H54 (cell line): ENCODE results near the gene CDH18.
A peak's percentile ranks its signal among the peaks of the same experiment; 100 is the strongest.

ENCODE experiments used
- DNase-seq: peaks from one replicate; pipeline ENCODE4 v3.0.0; 2011; ENCODE audit warnings: low spot score, mixed read lengths; ENCODE audit not compliant: insufficient read length
- FAIRE-seq: peaks from 3 replicates; lab custom pipeline; 2011; peaks lifted over from hg19 to GRCh38; lab: Jason Lieb, UNC
- POLR2A ChIP-seq: IDR thresholded peaks from 2 replicates; pipeline ENCODE4 v1.6.1; 2011; ENCODE audit warnings: low read depth, mild to moderate bottlenecking, low read length

CDH18 gene

GRCh38 chr5:19616701-19617215 lies 371.2 kb downstream of the CDH18 start:
- FAIRE-seq (no peak), DNase-seq (no peak)
- TF ChIP-seq POLR2A, result no peak

- DNase-seq, result no peak
- FAIRE-seq, result peak; percentile 33
- TF ChIP-seq POLR2A, result no peak
Measured at GRCh38 chr5:19615661-19616060, 372.3 kb downstream of the CDH18 start.

- TF ChIP-seq POLR2A, result no peak
- DNase-seq (no peak), FAIRE-seq (no peak)
Measured at GRCh38 chr5:19615071-19615470, 372.9 kb downstream of the CDH18 start.

GRCh38 chr5:19608444-19609002 lies 379.5 kb downstream of the CDH18 start:
- DNase-seq, result no peak
- peak; percentile 91 for FAIRE-seq
- TF ChIP-seq POLR2A, result no peak

GRCh38 chr5:19605846-19606407 lies 382.1 kb downstream of the CDH18 start:
- DNase-seq, result no peak
- no peak for TF ChIP-seq POLR2A
- FAIRE-seq, result no peak

GRCh38 chr5:19584131-19584530 lies 403.9 kb downstream of the CDH18 start:
- DNase-seq, result no peak
- no peak for FAIRE-seq
- no peak for TF ChIP-seq POLR2A

- DNase-seq (no peak), FAIRE-seq (peak; percentile 82)
- no peak for TF ChIP-seq POLR2A
Measured at GRCh38 chr5:19577882-19578281, 410.1 kb downstream of the CDH18 start.

GRCh38 chr5:19568004-19568403 lies 420.0 kb downstream of the CDH18 start:
- no peak for FAIRE-seq
- no peak for TF ChIP-seq POLR2A
- DNase-seq, result no peak

- FAIRE-seq, result no peak
- TF ChIP-seq POLR2A, result no peak
- no peak for DNase-seq
Measured at GRCh38 chr5:19565466-19565865, 422.5 kb downstream of the CDH18 start.

GRCh38 chr5:19564036-19564435 lies 424.0 kb downstream of the CDH18 start:
- no peak for TF ChIP-seq POLR2A
- DNase-seq (no peak), FAIRE-seq (no peak)

GRCh38 chr5:19555876-19556275 lies 432.1 kb downstream of the CDH18 start:
- no peak for DNase-seq

GRCh38 chr5:19555436-19555835 lies 432.6 kb downstream of the CDH18 start:
- FAIRE-seq, result no peak
- no peak for DNase-seq
- TF ChIP-seq POLR2A, result no peak

More at GRCh38 chr5:19555876-19556275, 432.1 kb downstream of the CDH18 start:
- no peak for TF ChIP-seq POLR2A
- FAIRE-seq, result no peak

- FAIRE-seq (no peak), DNase-seq (no peak)
- TF ChIP-seq POLR2A, result no peak
Measured at GRCh38 chr5:19554524-19554923, 433.5 kb downstream of the CDH18 start.

GRCh38 chr5:19547640-19548039 lies 440.4 kb downstream of the CDH18 start:
- FAIRE-seq (peak; percentile 64), DNase-seq (no peak)
- TF ChIP-seq POLR2A, result no peak

- no peak for DNase-seq
- FAIRE-seq, result no peak
- no peak for TF ChIP-seq POLR2A
Measured at GRCh38 chr5:19546521-19546920, 441.5 kb downstream of the CDH18 start.
